Colonic mucosa (tissue), 4 donors: ENCODE data around the gene ADAMTS14. TPM values are rescaled to one million over a fixed set of nuclear protein-coding genes. Genes with fewer than 3 reads are reported as not detected.
"Not testable (repeated sequence)": the region's sequence is repeated elsewhere in the genome, so short reads cannot be mapped to it uniquely, and the experiment has no call there.

ENCODE experiments used
- DNase-seq: peaks from one replicate; pipeline ENCODE4 v3.0.0-alpha.2; 2020
- H3K27ac ChIP-seq: fragments of 200-600 bp; one replicate; pipeline ENCODE4 v1.8.0; 2021
- H3K27me3 ChIP-seq: fragments of 200-600 bp; one replicate; pipeline ENCODE4 v1.8.0; 2021
- H3K36me3 ChIP-seq: fragments of 200-600 bp; one replicate; pipeline ENCODE4 v1.8.0; 2021
- H3K4me1 ChIP-seq: fragments of 200-600 bp; one replicate; pipeline ENCODE4 v1.8.0; 2021; ENCODE audit warnings: mild to moderate bottlenecking
- H3K4me3 ChIP-seq: fragments of 200-600 bp; one replicate; pipeline ENCODE4 v1.8.0; 2021
- H3K9ac ChIP-seq, 2 donors: one replicate each; pipeline ENCODE4 v1.7.0; 2013; ENCODE audit warnings: control low read depth in 2 of 2, low read depth in 2 of 2, low read length in 2 of 2
- H3K9me3 ChIP-seq: fragments of 200-600 bp; one replicate; pipeline ENCODE4 v1.8.0; 2021
- intact Hi-C: fragments of 100-400 bp; cut with DNase I; formaldehyde crosslinking; loops from one replicate; pipeline ENCODE4 v1.14.1; 2022
- total RNA-seq, 2 donors: library from RNA; stranded (reverse); fragmentation: NEBNext Ultra II Directional in 1 of 2; extraction: Animal tissue kit (Norgen Biotek cat#: 25700) in 1 of 2; gene quantifications; one replicate each; pipeline ENCODE4 v1.2.1, GENCODE V29; 2021
- TF ChIP-seq, protein P1 (sequence below): fragments of 200-600 bp; IDR thresholded peaks from one replicate; pipeline ENCODE4 v1.8.0; 2022; ENCODE audit warnings: antibody characterized with exemption, mild to moderate bottlenecking
- donor health status: healthy.
- donor health status: DM: no; HTN: no; CAD: no.
- donor health status: DM: no; HTN: no; CAD: no.

Gene ADAMTS14
- total RNA-seq, 2 donors from 2014 or later: 0.93 to 1.5 TPM

- Histone ChIP-seq H3K27ac (no peak overlapping the region), H3K9me3 (no peaks in the 10 kb centered on the region), H3K9ac (no peak overlapping the region), H3K36me3 (no peaks in the 10 kb centered on the region), H3K4me3 (no peak overlapping the region), H3K4me1 (no peaks in the 10 kb centered on the region), H3K27me3 (no peaks in the 10 kb centered on the region)
- TF ChIP-seq, protein P1, sequence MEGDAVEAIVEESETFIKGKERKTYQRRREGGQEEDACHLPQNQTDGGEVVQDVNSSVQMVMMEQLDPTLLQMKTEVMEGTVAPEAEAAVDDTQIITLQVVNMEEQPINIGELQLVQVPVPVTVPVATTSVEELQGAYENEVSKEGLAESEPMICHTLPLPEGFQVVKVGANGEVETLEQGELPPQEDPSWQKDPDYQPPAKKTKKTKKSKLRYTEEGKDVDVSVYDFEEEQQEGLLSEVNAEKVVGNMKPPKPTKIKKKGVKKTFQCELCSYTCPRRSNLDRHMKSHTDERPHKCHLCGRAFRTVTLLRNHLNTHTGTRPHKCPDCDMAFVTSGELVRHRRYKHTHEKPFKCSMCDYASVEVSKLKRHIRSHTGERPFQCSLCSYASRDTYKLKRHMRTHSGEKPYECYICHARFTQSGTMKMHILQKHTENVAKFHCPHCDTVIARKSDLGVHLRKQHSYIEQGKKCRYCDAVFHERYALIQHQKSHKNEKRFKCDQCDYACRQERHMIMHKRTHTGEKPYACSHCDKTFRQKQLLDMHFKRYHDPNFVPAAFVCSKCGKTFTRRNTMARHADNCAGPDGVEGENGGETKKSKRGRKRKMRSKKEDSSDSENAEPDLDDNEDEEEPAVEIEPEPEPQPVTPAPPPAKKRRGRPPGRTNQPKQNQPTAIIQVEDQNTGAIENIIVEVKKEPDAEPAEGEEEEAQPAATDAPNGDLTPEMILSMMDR: no peak
- intact Hi-C loops: no loop called here
- no peak for DNase-seq
These were observed 13.0 kb upstream of the ADAMTS14 start for GRCh38 chr10:70659306-70659705.

DNA sequence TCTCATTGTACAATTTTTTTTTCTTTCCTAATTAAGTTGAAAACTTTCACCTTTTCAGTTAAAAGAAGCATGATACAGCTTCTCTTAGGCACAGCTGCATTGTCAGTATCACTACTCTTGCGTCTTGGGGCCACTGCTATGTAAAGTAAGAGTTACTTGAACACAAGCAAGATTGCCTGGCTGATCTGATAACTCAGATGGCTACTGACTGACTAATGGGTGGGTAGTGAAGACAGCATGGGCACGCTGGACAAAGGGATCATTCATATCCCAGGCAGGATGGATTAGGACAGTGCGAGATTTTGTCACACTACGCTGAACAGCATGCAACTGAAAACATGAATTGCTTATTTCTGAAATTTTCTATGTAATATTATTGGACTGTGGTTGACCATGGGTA, 11.6 kb upstream of the ADAMTS14 start:
- Histone ChIP-seq H3K36me3 (no peaks in the 10 kb centered on the region), H3K4me1 (no peaks in the 10 kb centered on the region), H3K9ac (no peak overlapping the region), H3K4me3 (no peak overlapping the region), H3K9me3 (no peaks in the 10 kb centered on the region), H3K27ac (no peak overlapping the region), H3K27me3 (no peaks in the 10 kb centered on the region)
- intact Hi-C loops: no loop called here
- TF ChIP-seq, protein P1: no peak
- DNase-seq: no peak

GRCh38 chr10:70661623-70662361, 10.5 kb upstream of the ADAMTS14 start:
- intact Hi-C loops: no loop called here

GRCh38 chr10:70662362-70663220, 9.7 kb upstream of the ADAMTS14 start:
- Histone ChIP-seq H3K9me3 (no peaks in the 10 kb centered on the region), H3K27ac (no peak overlapping the region), H3K4me1 (no peaks in the 10 kb centered on the region), H3K27me3 (no peaks in the 10 kb centered on the region), H3K4me3 (no peak overlapping the region), H3K36me3 (no peaks in the 10 kb centered on the region), H3K9ac (no peak overlapping the region)
- DNase-seq: no peak
- intact Hi-C loops: no loop called here
- TF ChIP-seq, protein P1: no peak

More at GRCh38 chr10:70661623-70662361, 10.5 kb upstream of the ADAMTS14 start:
- no peak for DNase-seq
- no peak overlapping the region for H3K9ac ChIP-seq
- TF ChIP-seq, protein P1: no peak
- no peaks in the 10 kb centered on the region for H3K4me1 ChIP-seq
- H3K27me3 ChIP-seq: no peaks in the 10 kb centered on the region
- H3K27ac ChIP-seq: peak overlapping the region; percentile 16
- H3K36me3 ChIP-seq: no peaks in the 10 kb centered on the region
- H3K4me3 ChIP-seq: no peak overlapping the region
- H3K9me3 ChIP-seq: no peaks in the 10 kb centered on the region

DNA sequence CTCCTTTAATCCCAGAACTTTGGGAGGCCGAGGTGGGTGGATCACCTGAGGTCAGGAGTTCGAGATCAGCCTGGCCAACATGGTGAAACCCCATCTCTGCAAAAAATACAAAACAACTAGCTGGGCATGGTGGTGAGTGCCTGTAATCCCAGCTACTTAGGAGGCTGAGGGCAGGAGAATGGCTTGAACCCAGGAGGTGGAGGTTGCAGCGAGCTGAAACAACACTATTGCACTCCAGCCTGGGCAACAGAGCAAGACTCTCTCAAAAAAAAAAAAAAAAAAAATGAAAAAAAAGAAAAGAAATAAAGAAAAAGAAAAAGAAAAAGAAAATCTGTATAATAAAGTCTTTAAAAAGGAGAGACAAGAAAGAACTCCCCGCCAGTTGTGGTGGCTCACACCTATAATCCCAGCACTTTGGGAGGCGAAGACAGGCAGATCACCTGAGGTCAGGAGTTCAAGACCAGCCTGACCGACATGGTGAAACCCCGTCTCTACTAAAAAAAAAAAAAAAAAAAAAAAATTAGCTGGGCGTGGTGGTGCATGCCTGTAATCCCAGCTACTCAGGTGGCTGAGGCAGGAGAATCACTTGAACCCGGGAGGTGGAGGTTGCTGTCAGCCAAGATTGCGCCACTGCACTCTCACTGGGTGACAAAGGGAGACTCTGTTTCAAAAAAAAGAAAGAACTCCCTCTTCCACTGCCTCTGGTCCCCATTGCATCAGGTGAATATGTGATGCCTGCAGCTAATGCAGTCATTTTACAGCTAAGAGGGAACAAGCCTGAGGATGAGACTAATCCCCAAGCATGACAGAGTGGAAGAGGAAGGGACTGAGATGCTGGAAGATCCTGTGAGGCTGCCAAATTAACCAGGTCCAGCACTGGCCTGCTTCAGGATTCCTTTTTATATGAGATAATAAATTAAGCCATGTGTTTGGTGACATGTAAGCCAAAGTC, 8.6 kb upstream of the ADAMTS14 start:
- H3K9me3 ChIP-seq, H3K27me3 ChIP-seq, intact Hi-C loops, H3K36me3 ChIP-seq, DNase-seq, H3K4me1 ChIP-seq, H3K4me3 ChIP-seq, H3K9ac ChIP-seq: not testable (repeated sequence)
- peak overlapping the region; percentile 55 for H3K27ac ChIP-seq
